IMR-90 (cell line): ENCODE results near the gene TAF3.

Source experiments
- BHLHE40 ChIP-seq: fragments of 150-350 bp; IDR thresholded peaks from 2 replicates; pipeline ENCODE4 v1.6.1; 2016; ENCODE audit warnings: mild to moderate bottlenecking, low read depth, low read length
- CEBPB ChIP-seq: IDR thresholded peaks from 2 replicates; pipeline ENCODE4 v1.6.1; 2012; ENCODE audit warnings: low read depth, low read length, improper control_type of control experiment
- CTCF ChIP-seq: conservative IDR thresholded peaks from 2 replicates; pipeline ENCODE4 v1.5.1; 2012; ENCODE audit warnings: mild to moderate bottlenecking, low read depth, low read length, improper control_type of control experiment
- FOS ChIP-seq: fragments of 150-350 bp; IDR thresholded peaks from 2 replicates; pipeline ENCODE4 v1.6.1; 2016; ENCODE audit warnings: low read depth, low read length
- MAFK ChIP-seq: IDR thresholded peaks from 2 replicates; pipeline ENCODE4 v1.6.1; 2012; ENCODE audit warnings: low read depth, low read length, improper control_type of control experiment
- MAZ ChIP-seq: IDR thresholded peaks from 2 replicates; pipeline ENCODE4 v1.6.1; 2012; ENCODE audit warnings: low read depth, mild to moderate bottlenecking, low read length, improper control_type of control experiment, moderate library complexity, borderline replicate concordance
- NFE2L2 ChIP-seq: fragments of 150-350 bp; IDR thresholded peaks from 2 replicates; pipeline ENCODE4 v1.6.1; 2016; ENCODE audit warnings: low read depth, mild to moderate bottlenecking, low read length
- POLR2A ChIP-seq: IDR thresholded peaks from 2 replicates; pipeline ENCODE4 v1.6.1; 2012; ENCODE audit warnings: mild to moderate bottlenecking, low read depth, low read length
- RAD21 ChIP-seq: IDR thresholded peaks from 2 replicates; pipeline ENCODE4 v1.6.1; 2012; ENCODE audit warnings: low read length, improper control_type of control experiment
- RCOR1 ChIP-seq: IDR thresholded peaks from 2 replicates; pipeline ENCODE4 v1.6.1; 2012; ENCODE audit warnings: mild to moderate bottlenecking, low read length, improper control_type of control experiment; ENCODE audit not compliant: insufficient replicate concordance
- RFX5 ChIP-seq: IDR thresholded peaks from 2 replicates; pipeline ENCODE4 v1.8.0; 2012; ENCODE audit warnings: low read depth, mild to moderate bottlenecking, low read length, moderate library complexity
- SMC3 ChIP-seq: fragments of 150-350 bp; IDR thresholded peaks from 2 replicates; pipeline ENCODE4 v1.6.1; 2016; ENCODE audit warnings: low read depth, mild to moderate bottlenecking, antibody characterized with exemption, low read length, moderate library complexity
- USF2 ChIP-seq: fragments of 150-350 bp; IDR thresholded peaks from 2 replicates; pipeline ENCODE4 v1.6.1; 2017; ENCODE audit warnings: mild to moderate bottlenecking, antibody characterized with exemption, low read length, low read depth
- TF ChIP-seq, protein P1 (sequence below): fragments of 150-350 bp; IDR thresholded peaks from 2 replicates; pipeline ENCODE4 v1.6.1; 2016; ENCODE audit warnings: low read depth, mild to moderate bottlenecking, low read length, moderate library complexity, borderline replicate concordance

DNA sequence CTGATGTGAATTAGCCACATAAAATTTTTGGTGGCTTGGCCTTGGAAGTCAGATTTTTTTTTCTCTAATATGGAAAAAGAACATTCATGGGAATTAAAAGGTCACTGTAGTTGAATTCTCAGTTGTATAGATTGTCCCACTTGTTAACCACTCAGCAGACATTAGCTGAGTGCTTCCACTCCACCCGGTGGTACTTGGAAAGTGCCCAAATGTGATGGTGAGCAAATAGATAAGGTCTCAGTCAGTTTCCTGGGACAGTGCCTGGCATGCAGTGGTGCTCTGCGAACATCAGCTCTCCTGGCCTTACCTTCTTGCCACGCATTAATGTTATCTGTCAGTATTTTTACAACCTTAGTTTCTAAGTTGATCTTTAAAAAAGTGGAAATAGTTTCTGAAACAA, 28.9 kb upstream of the TAF3 start:
- TF ChIP-seq CTCF (no peak), RCOR1 (no peak), FOS (no peak), BHLHE40 (no peak), RAD21 (no peak), CEBPB (no peak), POLR2A (peak; percentile 3; the same call in 1 of the 2 replicates), SMC3 (no peak), MAZ (no peak), USF2 (no peak), RFX5 (no peak), MAFK (no peak), NFE2L2 (no peak)
- TF ChIP-seq, protein P1, sequence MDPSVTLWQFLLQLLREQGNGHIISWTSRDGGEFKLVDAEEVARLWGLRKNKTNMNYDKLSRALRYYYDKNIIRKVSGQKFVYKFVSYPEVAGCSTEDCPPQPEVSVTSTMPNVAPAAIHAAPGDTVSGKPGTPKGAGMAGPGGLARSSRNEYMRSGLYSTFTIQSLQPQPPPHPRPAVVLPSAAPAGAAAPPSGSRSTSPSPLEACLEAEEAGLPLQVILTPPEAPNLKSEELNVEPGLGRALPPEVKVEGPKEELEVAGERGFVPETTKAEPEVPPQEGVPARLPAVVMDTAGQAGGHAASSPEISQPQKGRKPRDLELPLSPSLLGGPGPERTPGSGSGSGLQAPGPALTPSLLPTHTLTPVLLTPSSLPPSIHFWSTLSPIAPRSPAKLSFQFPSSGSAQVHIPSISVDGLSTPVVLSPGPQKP: no peak
